SK-N-MC (cell line): ENCODE data around the gene COMMD1.

Experiments
- EZH2 ChIP-seq: fragments of 200-600 bp; sonication (generic); IDR thresholded peaks from one replicate; pipeline ENCODE4 v1.6.1; 2017; ENCODE audit warnings: antibody characterized with exemption
- FOXP2 ChIP-seq: optimal IDR thresholded peaks from 2 replicates; pipeline ENCODE3; 2011; ENCODE audit warnings: mild to moderate bottlenecking, moderate library complexity; ENCODE audit not compliant: insufficient read depth; ENCODE audit errors: extremely low read length, control extremely low read depth
- POLR2AphosphoS5 ChIP-seq: IDR thresholded peaks from 2 replicates; pipeline ENCODE4 v1.6.1; 2012; ENCODE audit warnings: mild to moderate bottlenecking, low read depth, low read length, borderline replicate concordance

- TF ChIP-seq EZH2 (no peak), FOXP2 (no peak), POLR2AphosphoS5 (no peak)
Observed at GRCh38 chr2:62014102-62014501, 108.6 kb downstream of the COMMD1 start.
